LNCaP clone FGC (cell line): ENCODE data around the gene CD200.

ENCODE experiments used
- DNase-seq: peaks from one replicate; pipeline ENCODE4 v3.0.0-alpha.2; 2011; ENCODE audit warnings: low read depth
- H3K4me3 ChIP-seq: 2 replicates; pipeline ENCODE4 v1.5.1; 2011; ENCODE audit warnings: mild to moderate bottlenecking, low read depth, low read length, control low read depth
- CTCF ChIP-seq: IDR thresholded peaks from 2 replicates; pipeline ENCODE4 v1.5.1; 2012; ENCODE audit warnings: mild to moderate bottlenecking; ENCODE audit not compliant: control insufficient read depth, insufficient read depth; ENCODE audit errors: extremely low read depth

The CD200 gene

GRCh38 chr3:112302881-112303763 is 29.8 kb upstream of the CD200 start:
- DNase-seq: no peak
- no peak overlapping the region for H3K4me3 ChIP-seq

GRCh38 chr3:112303764-112304325 is 29.1 kb upstream of the CD200 start:
- TF ChIP-seq CTCF: no peak
- DNase-seq: no peak
- H3K4me3 ChIP-seq: no peak overlapping the region

More at GRCh38 chr3:112302881-112303763, 29.8 kb upstream of the CD200 start:
- no peak for TF ChIP-seq CTCF

- no peak overlapping the region for H3K4me3 ChIP-seq
- DNase-seq: no peak
- no peak for TF ChIP-seq CTCF
These were observed 28.3 kb upstream of the CD200 start for GRCh38 chr3:112304611-112305010.

- no peak overlapping the region for H3K4me3 ChIP-seq
- DNase-seq: no peak
- no peak for TF ChIP-seq CTCF
These were observed 26.1 kb upstream of the CD200 start for GRCh38 chr3:112306825-112307224.

GRCh38 chr3:112307557-112307956 is 25.4 kb upstream of the CD200 start:
- no peak overlapping the region for H3K4me3 ChIP-seq
- DNase-seq: no peak
- TF ChIP-seq CTCF: no peak

- TF ChIP-seq CTCF: no peak
- no peak for DNase-seq
- H3K4me3 ChIP-seq: no peak overlapping the region
These were observed 24.6 kb upstream of the CD200 start for GRCh38 chr3:112308151-112308911.
